Osteoblast (primary cell): ENCODE data around the gene VARS2. TPM values are rescaled to one million over a fixed set of nuclear protein-coding genes. Genes with fewer than 3 reads are reported as not detected.

ENCODE experiments used
- DNase-seq: peaks from one replicate; pipeline ENCODE4 v3.0.0; 2011; ENCODE audit warnings: low spot score, mixed read lengths; ENCODE audit not compliant: insufficient read length; ENCODE audit errors: missing footprints
- H2AFZ ChIP-seq: 2 replicates; pipeline ENCODE4 v1.6.0; 2011; ENCODE audit warnings: mild to moderate bottlenecking, low read length
- H3K27ac ChIP-seq: 2 replicates; pipeline ENCODE4 v1.5.1; 2011; ENCODE audit warnings: mild to moderate bottlenecking, low read depth, low read length, moderate library complexity
- H3K27me3 ChIP-seq: 2 replicates; pipeline ENCODE4 v1.6.0; 2012; ENCODE audit warnings: mild to moderate bottlenecking, control low read depth, inconsistent platforms, low read length, moderate library complexity; ENCODE audit not compliant: insufficient read depth
- H3K36me3 ChIP-seq: 2 replicates; pipeline ENCODE4 v1.5.1; 2011; ENCODE audit warnings: mild to moderate bottlenecking, low read length, control low read depth, moderate library complexity; ENCODE audit not compliant: insufficient read depth
- H3K4me1 ChIP-seq: 2 replicates; pipeline ENCODE4 v1.5.1; 2011; ENCODE audit warnings: mild to moderate bottlenecking, low read length, control low read depth, moderate library complexity; ENCODE audit not compliant: insufficient read depth
- H3K4me2 ChIP-seq: 2 replicates; pipeline ENCODE4 v1.6.0; 2011; ENCODE audit warnings: mild to moderate bottlenecking, low read length; ENCODE audit not compliant: insufficient read depth
- H3K4me3 ChIP-seq: fragments of 200-600 bp; sonication (generic); 3 replicates; pipeline ENCODE4 v1.5.1; 2012; ENCODE audit warnings: mild to moderate bottlenecking, low read length, inconsistent platforms; ENCODE audit not compliant: insufficient read depth
- H3K79me2 ChIP-seq: 2 replicates; pipeline ENCODE4 v1.6.0; 2012; ENCODE audit warnings: mild to moderate bottlenecking, low read length, control low read depth, inconsistent platforms; ENCODE audit not compliant: insufficient read depth
- H3K9me3 ChIP-seq: 2 replicates; pipeline ENCODE4 v1.5.1; 2011; ENCODE audit warnings: low read depth, low read length, control low read depth
- H4K20me1 ChIP-seq: 2 replicates; pipeline ENCODE4 v1.6.0; 2012; ENCODE audit warnings: mild to moderate bottlenecking, low read length, control low read depth; ENCODE audit not compliant: insufficient read depth
- total RNA-seq: library from RNA; depleted of rRNA; stranded (reverse); fragments of >200 nt; gene quantifications from 2 replicates; pipeline ENCODE4 v1.2.3, GENCODE V29; 2012
- TF ChIP-seq, protein P1 (sequence below): IDR thresholded peaks from 2 replicates; pipeline ENCODE4 v1.5.1; 2011; ENCODE audit warnings: mild to moderate bottlenecking, low read depth, low read length, moderate library complexity; ENCODE audit errors: extremely low read depth

VARS2 gene
- total RNA-seq, 1 donor, result 14.5 TPM

DNA sequence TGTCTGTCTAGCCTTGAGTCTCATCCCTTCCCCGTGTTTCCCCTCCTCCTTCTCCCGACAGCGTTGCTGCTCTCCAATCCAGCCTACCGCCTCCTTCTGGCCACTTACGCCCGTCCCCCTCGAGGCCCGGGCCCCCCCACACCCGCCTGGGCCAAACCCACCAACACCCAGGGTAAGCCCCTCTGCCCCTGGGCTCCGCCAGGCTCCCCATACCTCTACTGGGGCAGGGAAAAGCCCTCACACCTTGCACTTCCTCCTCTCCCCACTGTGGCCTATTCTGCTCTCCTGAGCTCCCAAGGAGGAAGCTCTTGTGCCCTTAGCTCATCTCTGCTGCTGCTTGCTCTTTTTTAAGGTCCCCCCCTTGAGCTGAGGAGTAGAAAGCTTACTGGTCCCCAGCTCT lies 18.7 kb upstream of the VARS2 start:
- Histone ChIP-seq H2AFZ (no peak overlapping the region), H3K27me3 (no peaks in the 10 kb centered on the region), H3K27ac (no peak overlapping the region), H3K79me2 (no peaks in the 10 kb centered on the region), H3K36me3 (peaks cover 24% of the 10 kb centered on the region), H3K4me3 (no peak overlapping the region), H3K4me1 (no peaks in the 10 kb centered on the region), H4K20me1 (no peaks in the 10 kb centered on the region), H3K4me2 (no peak overlapping the region), H3K9me3 (no peaks in the 10 kb centered on the region)
- TF ChIP-seq, protein P1, sequence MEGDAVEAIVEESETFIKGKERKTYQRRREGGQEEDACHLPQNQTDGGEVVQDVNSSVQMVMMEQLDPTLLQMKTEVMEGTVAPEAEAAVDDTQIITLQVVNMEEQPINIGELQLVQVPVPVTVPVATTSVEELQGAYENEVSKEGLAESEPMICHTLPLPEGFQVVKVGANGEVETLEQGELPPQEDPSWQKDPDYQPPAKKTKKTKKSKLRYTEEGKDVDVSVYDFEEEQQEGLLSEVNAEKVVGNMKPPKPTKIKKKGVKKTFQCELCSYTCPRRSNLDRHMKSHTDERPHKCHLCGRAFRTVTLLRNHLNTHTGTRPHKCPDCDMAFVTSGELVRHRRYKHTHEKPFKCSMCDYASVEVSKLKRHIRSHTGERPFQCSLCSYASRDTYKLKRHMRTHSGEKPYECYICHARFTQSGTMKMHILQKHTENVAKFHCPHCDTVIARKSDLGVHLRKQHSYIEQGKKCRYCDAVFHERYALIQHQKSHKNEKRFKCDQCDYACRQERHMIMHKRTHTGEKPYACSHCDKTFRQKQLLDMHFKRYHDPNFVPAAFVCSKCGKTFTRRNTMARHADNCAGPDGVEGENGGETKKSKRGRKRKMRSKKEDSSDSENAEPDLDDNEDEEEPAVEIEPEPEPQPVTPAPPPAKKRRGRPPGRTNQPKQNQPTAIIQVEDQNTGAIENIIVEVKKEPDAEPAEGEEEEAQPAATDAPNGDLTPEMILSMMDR, result no peak
- DNase-seq, result peak; percentile 41

- no peaks in the 10 kb centered on the region for H3K4me1 ChIP-seq
- no peaks in the 10 kb centered on the region for H3K27me3 ChIP-seq
- no peak overlapping the region for H3K27ac ChIP-seq
- H4K20me1 ChIP-seq, result no peaks in the 10 kb centered on the region
- peak; percentile 56 for DNase-seq
- no peaks in the 10 kb centered on the region for H3K9me3 ChIP-seq
- TF ChIP-seq, protein P1, result no peak
- H3K36me3 ChIP-seq, result peaks cover 24% of the 10 kb centered on the region
- no peak overlapping the region for H2AFZ ChIP-seq
- no peak overlapping the region for H3K4me2 ChIP-seq
- no peak overlapping the region for H3K4me3 ChIP-seq
- no peaks in the 10 kb centered on the region for H3K79me2 ChIP-seq
Observed at GRCh38 chr6:30896541-30896940, 17.5 kb upstream of the VARS2 start.

DNA sequence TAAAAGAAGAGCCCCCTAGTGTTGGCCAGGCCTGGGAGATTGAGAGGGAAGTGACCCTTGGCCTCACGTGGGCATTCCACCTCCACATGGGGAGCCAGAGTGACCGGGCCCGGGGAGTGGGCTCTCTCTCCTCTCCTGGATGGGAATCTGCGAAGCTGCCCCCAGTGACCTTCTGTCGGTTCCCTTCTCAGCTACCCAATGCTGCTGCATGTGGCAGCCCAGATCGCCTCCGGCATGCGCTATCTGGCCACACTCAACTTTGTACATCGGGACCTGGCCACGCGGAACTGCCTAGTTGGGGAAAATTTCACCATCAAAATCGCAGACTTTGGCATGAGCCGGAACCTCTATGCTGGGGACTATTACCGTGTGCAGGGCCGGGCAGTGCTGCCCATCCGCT lies 16.2 kb upstream of the VARS2 start:
- no peaks in the 10 kb centered on the region for H3K4me1 ChIP-seq
- peaks cover 24% of the 10 kb centered on the region for H3K36me3 ChIP-seq
- no peaks in the 10 kb centered on the region for H3K27me3 ChIP-seq
- H2AFZ ChIP-seq, result no peak overlapping the region
- H3K9me3 ChIP-seq, result no peaks in the 10 kb centered on the region
- no peaks in the 10 kb centered on the region for H4K20me1 ChIP-seq
- no peaks in the 10 kb centered on the region for H3K79me2 ChIP-seq
- no peak overlapping the region for H3K4me3 ChIP-seq
- no peak overlapping the region for H3K4me2 ChIP-seq
- no peak for DNase-seq
- no peak overlapping the region for H3K27ac ChIP-seq
- TF ChIP-seq, protein P1, result no peak

DNA sequence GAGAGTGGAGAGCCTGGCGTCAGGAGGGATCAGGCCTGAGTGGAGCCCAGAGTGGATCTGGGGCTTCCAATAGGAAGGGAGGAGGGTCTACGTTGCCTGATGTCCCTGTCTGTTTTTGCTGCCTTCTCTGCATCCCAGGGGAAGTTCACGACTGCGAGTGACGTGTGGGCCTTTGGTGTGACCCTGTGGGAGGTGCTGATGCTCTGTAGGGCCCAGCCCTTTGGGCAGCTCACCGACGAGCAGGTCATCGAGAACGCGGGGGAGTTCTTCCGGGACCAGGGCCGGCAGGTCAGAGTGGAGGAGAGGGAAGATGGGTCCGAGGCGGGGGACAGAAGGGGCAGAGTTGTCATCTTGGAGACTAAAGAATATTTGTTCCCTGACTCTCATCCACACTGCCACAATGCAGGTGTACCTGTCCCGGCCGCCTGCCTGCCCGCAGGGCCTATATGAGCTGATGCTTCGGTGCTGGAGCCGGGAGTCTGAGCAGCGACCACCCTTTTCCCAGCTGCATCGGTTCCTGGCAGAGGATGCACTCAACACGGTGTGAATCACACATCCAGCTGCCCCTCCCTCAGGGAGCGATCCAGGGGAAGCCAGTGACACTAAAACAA lies 15.2 kb upstream of the VARS2 start:
- H3K4me2 ChIP-seq, result no peak overlapping the region
- H3K27me3 ChIP-seq, result no peaks in the 10 kb centered on the region
- H3K79me2 ChIP-seq, result no peaks in the 10 kb centered on the region
- DNase-seq, result peak; percentile 53
- TF ChIP-seq, protein P1, result no peak
- H4K20me1 ChIP-seq, result no peaks in the 10 kb centered on the region
- no peak overlapping the region for H3K27ac ChIP-seq
- peaks cover 24% of the 10 kb centered on the region for H3K36me3 ChIP-seq
- no peaks in the 10 kb centered on the region for H3K4me1 ChIP-seq
- no peak overlapping the region for H3K4me3 ChIP-seq
- H3K9me3 ChIP-seq, result no peaks in the 10 kb centered on the region
- H2AFZ ChIP-seq, result no peak overlapping the region
